Adrenal gland (tissue), 5 donors: ENCODE data around the gene POLR1B.

Experiments
- CTCF ChIP-seq, 6 experiments: fragments of 450-650 bp in 4 of 6; fragments of 200-600 bp in 2 of 6; sonication (generic) in 1 of 6; IDR thresholded peaks; 1 replicate in 5 of 6; 2 replicates in 1 of 6; pipeline versions ENCODE4 v1.5.1 to v1.8.0; 2016 to 2021; ENCODE audit warnings: antibody characterized with exemption in 6 of 6, mild to moderate bottlenecking in 2 of 6, moderate library complexity in 1 of 6
- POLR2A ChIP-seq, 2 donors: fragments of 450-650 bp; IDR thresholded peaks; one replicate each; pipeline ENCODE4 v1.6.1; 2017; ENCODE audit warnings: antibody characterized with exemption in 2 of 2, mild to moderate bottlenecking in 2 of 2, moderate library complexity in 1 of 2
- donor health status: DM: no; HTN: no; CAD: no.

GRCh38 chr2:112625474-112626114 lies 83.3 kb downstream of the POLR1B start:
- TF ChIP-seq POLR2A (IDR thresholded peaks at IDR 0.05) = no peak
- TF ChIP-seq CTCF (IDR thresholded peaks at IDR 0.05) = no peak
